GM10248 (cell line): Measurements from ENCODE around the gene CALR.

ENCODE experiments used
- CTCF ChIA-PET: fragments of 300-600 bp; sonication (Branson Sonifier 250); formaldehyde crosslinking; extraction: SDS; loops from one replicate; lab custom pipeline; 2021; ENCODE audit warnings: antibody characterized with exemption; lab: Yijun Ruan, JAX
- POLR2A ChIA-PET: fragments of 350-650 bp; sonication (Branson Sonifier 250); formaldehyde crosslinking; extraction: SDS; loops from one replicate; lab custom pipeline; 2020; ENCODE audit warnings: antibody characterized with exemption; lab: Yijun Ruan, JAX
- DNase-seq: peaks from one replicate; pipeline ENCODE4 v3.0.0; 2012; ENCODE audit errors: extremely low spot score
- CTCF ChIP-seq: IDR thresholded peaks from 2 replicates; pipeline ENCODE4 v1.5.1; 2012; ENCODE audit warnings: mild to moderate bottlenecking, low read depth; ENCODE audit errors: extremely low read depth, missing control alignments, control extremely low read depth

The CALR gene

GRCh38 chr19:12933287-12934072, 4.9 kb upstream of the CALR start, which contains the start of gene FARSA:
Gene FARSA, minus strand, starts transcription at chr19:12933711. Its CDS starts 15 bp downstream, at chr19:12933696.
- no peak for TF ChIP-seq CTCF
- DNase-seq, result peak; percentile 93
- ChIA-PET POLR2A (interaction anchor here (0.5 to 1.5 kb wide), 4 partner anchors 10 to 171 kb away, joined by 3 to 5 read pairs (median 4); no protein-coding TSS in a partner anchor), CTCF (interaction anchor here (1.1 to 2.1 kb wide), 9 partner anchors 12 to 171 kb away, joined by 3 to 9 read pairs (median 3); partner anchors contain the start of genes GCDH and SYCE2)

- DNase-seq, result no peak
- POLR2A ChIA-PET, result interaction anchor here (0.6 to 0.7 kb wide), 2 partner anchors 24 to 27 kb away, joined by 3 to 13 read pairs; no protein-coding TSS in a partner anchor
- CTCF ChIA-PET, result interaction anchor here (1.6 kb wide), 1 partner anchor 30 kb away, joined by 5 read pairs; no protein-coding TSS in a partner anchor
- TF ChIP-seq CTCF, result no peak
Observed at GRCh38 chr19:12935071-12935470, 3.3 kb upstream of the CALR start.

DNA sequence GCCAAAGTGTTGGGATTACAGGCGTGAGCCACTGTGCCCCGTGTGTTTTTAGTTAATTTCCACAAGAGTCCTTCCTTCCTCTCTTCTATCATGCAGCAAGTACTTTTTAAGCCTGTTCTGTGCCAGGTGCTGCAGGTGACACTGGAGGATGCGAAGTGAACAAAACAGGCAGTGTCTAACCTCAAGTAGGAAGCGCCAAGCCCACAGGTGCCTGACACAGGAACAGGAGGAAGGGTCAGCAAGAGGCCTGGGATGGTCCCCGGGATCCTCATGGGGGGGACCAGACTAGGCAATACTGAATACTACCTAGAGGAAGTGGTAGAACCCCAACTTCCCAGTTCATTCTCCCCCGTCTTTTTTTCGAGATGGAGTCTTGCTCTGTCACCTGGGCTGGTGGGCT, 1.8 kb upstream of the CALR start:
- ChIA-PET POLR2A (no interaction called here), CTCF (interaction anchor here (1.6 kb wide), 1 partner anchor 29 kb away, joined by 5 read pairs; no protein-coding TSS in a partner anchor)
- no peak for TF ChIP-seq CTCF
- DNase-seq, result no peak

- DNase-seq, result no peak
- ChIA-PET POLR2A (interaction anchor here (0.6 to 1.1 kb wide), 4 partner anchors 13 to 949 kb away, joined by 3 to 6 read pairs (median 4); no protein-coding TSS in a partner anchor), CTCF (interaction anchor here (1.4 kb wide), 1 partner anchor 28 kb away, joined by 3 read pairs; no protein-coding TSS in a partner anchor)
- no peak for TF ChIP-seq CTCF
Observed at GRCh38 chr19:12937093-12937926, 1.1 kb upstream of the CALR start.

- TF ChIP-seq CTCF, result peak; percentile 3
- ChIA-PET CTCF (interaction anchor here (0.9 kb wide), 1 partner anchor 27 kb away, joined by 3 read pairs; no protein-coding TSS in a partner anchor), POLR2A (interaction anchor here (0.6 to 1.7 kb wide), 9 partner anchors 9 to 223 kb away, joined by 3 to 5 read pairs (median 3); partner anchors contain the start of gene SYCE2)
- DNase-seq, result no peak
Observed at GRCh38 chr19:12938779-12939601, 581 bp downstream of the CALR start.
